GM11168 (cell line): ENCODE data around the gene THSD4.

Experiments
- in situ Hi-C: fragments of 300-500 bp; cut with MboI; formaldehyde crosslinking; loops from one replicate; pipeline ENCODE4 v1.12.0; 2022; ENCODE audit warnings: low sequenced_read_pairs; ENCODE audit not compliant: unreplicated experiment

THSD4 gene

GRCh38 chr15:71575474-71576045 lies 460.3 kb downstream of the THSD4 start:
- in situ Hi-C loops: no loop called here

GRCh38 chr15:71577071-71577470 lies 461.8 kb downstream of the THSD4 start:
- in situ Hi-C loops: no loop called here

DNA sequence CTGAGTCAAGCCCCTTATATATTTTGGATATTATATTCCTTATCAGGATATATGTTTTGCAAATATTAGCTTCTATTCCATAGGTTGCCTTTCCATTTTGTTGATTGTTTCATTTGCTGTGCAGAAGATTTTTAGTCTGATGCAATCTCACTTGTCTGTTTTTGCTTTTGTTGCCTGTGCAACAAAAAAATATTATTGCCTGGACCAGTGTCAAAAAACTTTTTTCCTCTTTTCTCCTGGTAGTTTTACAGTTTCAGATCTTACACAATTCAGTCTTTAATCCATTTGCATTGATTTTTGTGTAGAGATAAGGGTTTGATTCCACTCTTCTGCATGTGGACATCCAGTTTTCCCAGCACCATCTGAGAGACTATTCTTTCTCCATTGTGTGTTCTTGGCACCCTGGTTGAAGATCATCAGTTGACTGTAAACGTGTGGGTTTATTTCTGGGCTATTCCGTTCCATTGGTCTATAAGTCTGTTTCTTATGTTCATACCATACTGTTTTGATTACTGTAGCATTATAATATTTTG lies 466.2 kb downstream of the THSD4 start:
- in situ Hi-C loops: no loop called here

DNA sequence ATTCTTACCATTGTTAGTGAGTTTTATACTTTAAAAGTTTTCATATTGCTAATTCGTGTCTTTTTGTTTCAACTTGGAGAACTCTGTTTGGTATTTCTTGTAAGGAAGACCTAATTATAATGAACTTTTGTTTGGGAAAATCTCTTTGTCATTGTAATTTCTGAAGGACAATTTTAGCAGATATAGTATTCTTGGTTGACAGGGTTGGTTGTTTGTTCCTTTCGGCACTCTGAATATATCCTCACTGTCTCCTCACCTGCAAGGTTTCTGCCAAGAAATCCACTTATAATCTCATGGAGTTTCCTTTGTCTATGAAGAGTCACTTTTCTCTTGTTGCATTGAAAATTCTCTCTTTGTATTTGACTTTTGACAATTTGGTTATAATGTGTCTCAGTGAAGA lies 469.9 kb downstream of the THSD4 start:
- in situ Hi-C loops: no loop called here

DNA sequence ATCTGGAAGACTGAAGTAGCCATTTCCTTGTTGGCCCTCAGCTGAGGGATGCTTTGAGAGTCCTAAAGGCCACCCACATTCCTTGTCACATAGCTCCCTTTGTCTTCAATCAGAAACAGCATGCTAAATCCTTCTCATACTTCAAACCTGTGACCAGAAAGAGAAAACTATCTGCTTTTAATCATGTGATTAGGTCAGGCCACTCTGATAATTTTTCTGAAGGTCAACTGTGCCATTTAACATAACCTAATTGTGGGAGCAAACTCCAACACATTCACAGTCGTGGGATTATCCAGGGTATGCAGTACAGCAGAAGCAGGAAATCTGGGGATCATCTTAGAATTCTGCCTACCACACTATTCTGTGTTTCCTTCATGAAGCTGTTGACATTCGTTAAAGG lies 471.2 kb downstream of the THSD4 start:
- in situ Hi-C loops: no loop called here

DNA sequence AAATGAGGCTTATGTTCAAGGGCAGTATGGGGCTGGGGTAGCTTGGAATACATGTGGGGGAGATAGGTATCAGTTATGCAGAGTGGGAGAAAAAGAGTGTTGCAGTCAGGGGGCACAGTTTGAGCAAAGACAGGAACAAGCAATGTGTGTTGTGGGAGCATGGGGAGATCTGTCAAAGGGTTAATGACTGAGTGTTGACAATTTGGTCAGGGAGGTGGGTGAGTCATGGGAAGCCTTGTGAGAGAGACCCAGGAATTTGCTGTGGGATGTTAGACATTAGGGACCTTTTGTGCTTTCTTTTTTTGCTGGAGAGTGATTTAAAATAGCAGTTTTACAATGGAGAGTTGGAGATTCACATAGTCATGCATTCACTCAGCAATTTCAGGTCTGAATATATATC lies 473.5 kb downstream of the THSD4 start:
- in situ Hi-C loops: no loop called here

GRCh38 chr15:71591057-71591456 lies 475.8 kb downstream of the THSD4 start:
- in situ Hi-C loops: no loop called here

DNA sequence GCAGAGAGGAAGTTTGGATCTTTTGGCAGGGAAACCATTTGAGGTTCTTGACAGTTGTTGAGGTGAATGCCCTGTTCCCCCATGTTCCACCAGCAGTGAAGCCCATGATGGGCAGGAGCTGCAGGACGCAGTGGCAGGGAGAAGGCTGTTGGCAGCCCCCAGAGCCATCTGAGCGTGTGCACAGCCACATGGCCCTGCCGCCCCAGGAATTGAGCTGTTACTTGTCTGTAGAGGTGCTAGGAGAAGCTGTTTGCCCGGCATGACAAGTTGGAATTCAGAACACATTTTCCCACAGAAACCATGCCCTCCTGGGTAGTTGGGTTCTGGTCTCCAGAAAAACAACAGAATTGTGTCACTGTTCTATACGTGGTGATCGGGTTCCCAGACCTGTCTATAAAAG lies 476.9 kb downstream of the THSD4 start:
- in situ Hi-C loops: no loop called here

DNA sequence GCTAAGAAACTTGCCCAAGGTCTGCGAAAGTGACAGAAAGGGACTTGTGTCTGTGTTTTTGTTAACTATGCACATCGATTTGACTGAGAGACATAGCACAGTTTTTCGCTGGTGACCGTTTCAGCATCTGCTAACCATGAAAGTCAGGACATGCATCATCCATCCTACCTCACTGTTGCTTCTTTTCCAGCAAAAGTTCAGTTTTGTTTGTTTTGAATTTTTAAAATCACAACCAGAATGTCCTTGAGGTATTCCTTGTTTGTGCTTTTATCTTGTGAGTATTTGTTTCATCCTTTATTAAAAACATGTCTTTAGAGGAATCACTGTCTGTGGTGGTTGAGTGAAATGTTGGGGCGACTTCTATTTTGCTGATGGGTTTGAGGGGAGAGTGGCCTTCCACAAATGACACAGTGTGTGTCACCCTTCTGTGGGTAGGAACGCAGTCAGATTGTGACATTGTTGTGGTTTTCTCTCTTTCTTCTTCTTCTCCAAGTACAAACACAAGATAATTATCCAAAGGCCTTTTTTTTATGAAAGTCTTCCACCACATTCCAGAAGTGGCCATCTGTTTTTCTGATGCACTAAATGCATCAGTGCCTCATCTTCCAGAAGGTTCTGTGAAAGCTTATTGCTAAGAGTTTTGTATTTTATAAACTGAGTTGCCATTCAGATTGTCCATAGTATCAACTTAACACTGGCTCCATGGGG lies 480.7 kb downstream of the THSD4 start:
- in situ Hi-C loops: no loop called here

DNA sequence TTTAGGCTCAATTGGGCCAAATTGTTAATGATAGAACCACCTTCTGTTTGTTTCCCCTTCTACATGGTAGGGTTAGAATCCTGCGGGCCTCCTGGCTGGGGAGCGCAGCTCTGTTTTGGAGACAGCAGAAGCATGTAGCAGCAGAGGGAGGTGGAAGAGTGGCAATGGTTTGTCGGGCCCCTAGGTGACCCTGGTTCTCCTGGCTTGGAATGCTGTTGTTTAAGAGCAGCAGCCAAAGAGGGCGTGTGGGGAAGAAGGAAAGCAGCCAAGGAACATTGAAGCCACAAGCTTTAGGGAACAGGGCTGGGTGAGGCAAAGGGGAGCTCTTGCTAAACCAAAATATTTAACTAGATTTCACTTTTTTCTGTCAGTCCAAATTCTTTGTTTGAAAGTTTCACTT lies 481.4 kb downstream of the THSD4 start:
- in situ Hi-C loops: no loop called here

- in situ Hi-C loops: no loop called here
Measured at GRCh38 chr15:71597126-71597525, 481.9 kb downstream of the THSD4 start.

- in situ Hi-C loops: no loop called here
Measured at GRCh38 chr15:71597637-71598036, 482.4 kb downstream of the THSD4 start.

DNA sequence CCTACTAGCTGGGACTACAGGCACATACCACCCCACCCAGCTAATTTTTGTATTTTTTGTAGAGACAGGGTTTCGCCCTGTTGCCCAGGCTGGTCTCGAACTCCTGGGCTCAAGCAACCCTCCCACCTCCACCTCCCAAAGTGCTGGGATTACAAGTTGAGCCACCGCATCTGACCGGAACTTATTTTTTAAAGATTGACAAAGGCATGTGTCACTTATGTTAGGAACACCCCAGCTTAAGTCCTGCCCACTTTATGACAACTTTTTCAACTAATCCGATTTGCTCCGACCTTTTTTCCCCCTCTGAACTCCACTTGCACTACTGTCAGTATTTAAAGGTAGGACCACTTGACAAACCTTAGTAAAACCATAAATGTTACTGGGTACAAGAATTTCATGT lies 483.5 kb downstream of the THSD4 start:
- in situ Hi-C loops: no loop called here

DNA sequence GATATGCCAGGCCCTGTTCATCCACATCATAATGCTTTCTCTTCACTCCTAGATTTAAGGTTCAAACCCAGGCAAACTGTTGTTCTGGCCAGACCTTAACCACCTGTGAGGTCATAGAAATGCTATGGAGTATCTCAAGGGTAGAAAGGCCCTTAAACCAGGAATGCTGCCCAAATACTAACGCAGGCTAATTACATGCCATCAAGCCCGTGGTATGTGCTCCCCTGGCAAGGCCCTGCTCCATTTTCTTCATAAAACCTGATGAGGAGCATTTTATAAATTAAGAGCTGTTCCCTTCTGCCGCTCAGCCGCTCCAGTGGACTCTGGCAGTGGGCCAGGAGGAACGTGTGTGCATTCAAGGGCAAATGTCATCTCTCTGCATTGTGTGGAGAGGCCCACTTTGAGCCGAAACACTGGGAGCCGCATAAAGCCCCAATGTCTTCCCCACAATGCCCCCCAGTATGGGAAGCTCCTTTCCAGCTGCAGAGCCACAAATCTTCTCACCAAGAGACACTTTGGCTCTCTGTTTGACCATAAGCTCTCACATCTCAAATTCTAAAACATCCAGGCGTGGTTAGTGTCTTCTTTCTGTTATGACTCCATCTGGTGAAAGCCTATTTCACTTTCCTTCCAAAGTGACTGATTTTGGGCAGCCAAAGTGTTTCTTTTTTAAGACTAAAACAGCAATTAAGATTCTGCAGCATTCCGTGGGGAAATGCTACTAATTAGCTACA lies 484.3 kb downstream of the THSD4 start:
- in situ Hi-C loops: no loop called here

GRCh38 chr15:71600237-71600636 lies 485.0 kb downstream of the THSD4 start:
- in situ Hi-C loops: no loop called here

GRCh38 chr15:71601038-71601834 lies 486.0 kb downstream of the THSD4 start:
- in situ Hi-C loops: no loop called here

DNA sequence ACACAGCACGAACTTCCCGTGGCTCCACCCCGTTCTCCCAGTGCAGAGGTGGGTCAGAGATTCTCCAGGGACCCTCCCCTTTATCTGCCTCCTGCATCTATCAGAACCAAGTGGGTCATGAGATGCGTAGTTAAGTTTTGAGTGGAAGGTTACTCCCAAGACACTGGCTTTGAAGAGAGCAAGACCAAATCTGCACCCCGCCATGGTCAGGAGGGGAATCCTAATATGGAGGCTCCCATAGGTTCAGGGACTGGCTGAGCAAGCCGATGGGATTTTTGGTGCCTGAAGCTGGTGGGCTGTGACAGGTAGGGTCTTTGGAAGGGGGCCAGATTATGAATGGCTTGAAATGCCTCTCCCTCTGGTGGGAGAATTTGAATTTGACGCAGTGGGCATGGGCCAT lies 488.1 kb downstream of the THSD4 start:
- in situ Hi-C loops: no loop called here

GRCh38 chr15:71607383-71607782 lies 492.1 kb downstream of the THSD4 start:
- in situ Hi-C loops: no loop called here

GRCh38 chr15:71610728-71611552 lies 495.7 kb downstream of the THSD4 start:
- in situ Hi-C loops: no loop called here
